Measurements from ENCODE around the gene DENND1C.

DENND1C gene

DNA sequence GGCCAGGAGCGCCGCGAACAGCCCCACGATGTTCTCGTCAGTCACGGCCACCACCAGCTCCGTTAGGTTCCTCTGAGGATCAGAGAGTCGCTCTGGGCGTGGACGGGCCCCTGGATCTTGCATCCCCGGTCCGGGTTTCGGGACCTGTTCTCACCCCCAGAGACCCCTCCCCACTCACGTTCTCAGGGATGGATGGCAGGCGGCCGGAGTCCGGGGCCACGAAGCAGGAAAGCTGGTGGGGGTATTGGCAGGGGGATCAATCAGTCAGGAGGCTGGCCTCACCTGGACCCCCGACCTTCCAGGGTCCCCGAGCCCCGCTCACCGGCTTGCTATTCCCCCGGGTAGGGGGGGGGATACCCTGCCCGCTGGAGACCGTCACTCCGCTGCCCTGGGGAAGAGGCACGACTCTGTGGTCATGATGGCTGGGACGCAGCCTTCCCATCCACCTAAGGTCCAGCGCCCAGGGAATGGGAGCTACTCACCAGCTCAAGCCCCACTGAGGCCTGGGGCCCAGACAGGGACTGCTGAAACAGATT lies 4.6 kb downstream of the DENND1C start:
- no peak for DNase-seq

- peak; percentile 91 for DNase-seq
Observed at GRCh38 chr19:6476155-6476895, 5.3 kb downstream of the DENND1C start.

DNA sequence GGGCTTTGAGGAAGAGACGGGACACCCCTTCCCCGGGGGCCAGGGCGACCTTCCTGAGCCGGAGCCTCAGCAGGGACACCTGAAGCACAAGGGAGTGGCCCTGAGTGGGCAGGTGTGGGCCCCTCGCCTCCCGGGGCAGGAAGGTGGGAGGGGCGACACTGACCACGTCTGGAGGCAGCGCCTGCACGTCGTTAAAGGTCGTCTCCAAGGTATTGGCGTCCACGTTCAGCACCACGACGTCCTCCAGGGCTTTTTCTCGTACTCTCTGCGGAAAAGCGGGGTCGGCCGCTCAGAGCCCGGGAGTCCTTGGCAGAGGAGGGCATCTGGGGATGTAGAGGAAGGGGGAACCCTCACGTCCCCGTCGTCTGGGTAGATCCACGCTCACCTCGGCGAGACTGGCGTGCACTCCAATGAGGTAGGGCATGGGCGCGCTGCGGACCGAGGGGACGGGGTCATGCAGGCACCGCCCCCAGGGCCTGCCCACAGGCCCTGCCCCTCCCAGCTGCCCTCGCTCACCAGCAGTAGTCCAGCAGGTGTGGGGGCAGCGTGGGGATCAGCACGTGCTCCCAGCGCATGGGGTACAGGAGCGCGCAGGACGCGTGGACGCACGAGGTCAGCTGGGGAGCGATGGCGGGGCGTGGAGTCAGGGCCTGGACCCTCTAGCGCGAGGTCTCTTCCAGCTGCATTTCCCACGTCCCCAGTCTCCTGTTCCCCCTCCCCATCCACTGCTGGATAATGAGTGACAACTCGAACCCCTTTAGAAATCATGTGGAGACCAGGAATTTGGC lies 6.1 kb downstream of the DENND1C start:
- no peak for DNase-seq

DNA sequence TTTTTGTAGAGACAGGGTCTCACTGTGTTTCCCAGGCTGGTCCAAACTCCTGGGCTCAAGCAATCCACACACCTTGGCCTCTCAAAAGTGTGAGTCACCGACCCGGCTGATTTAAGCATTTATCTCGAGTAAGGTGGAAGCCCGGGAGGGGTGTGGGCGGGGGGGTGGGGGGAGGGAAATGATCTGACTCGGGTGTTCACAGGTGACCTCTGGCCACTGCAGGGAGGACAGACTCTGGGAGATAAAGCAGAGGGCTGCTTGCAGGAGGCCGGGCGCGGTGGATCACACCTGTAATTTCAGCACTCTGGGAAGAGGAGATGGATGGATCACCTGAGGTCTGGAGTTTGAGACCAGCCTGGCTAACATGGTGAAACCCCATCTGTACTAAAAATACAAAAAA lies 7.9 kb downstream of the DENND1C start:
- DNase-seq = no peak

DNA sequence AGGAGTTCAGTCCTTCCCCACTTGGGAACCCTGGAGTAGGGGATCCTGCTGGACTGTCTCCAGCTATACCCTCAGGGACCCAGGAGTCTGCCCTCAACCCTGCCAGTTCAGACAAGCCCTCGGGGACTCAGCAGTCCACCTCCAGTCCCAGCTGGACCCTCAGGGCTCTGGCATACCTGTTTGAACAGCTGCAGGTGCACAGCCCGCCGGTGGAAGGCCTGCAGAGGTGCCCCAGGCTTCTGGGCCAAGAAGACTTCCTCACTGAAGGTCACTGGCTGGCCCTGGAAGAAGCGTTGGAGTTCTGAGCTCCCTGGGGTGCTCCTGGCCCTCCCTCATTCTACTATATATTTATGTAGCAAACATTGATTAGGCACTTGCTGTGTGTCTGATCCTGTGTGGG lies 8.9 kb downstream of the DENND1C start:
- DNase-seq = no peak

GRCh38 chr19:6471076-6471475 lies 10.5 kb downstream of the DENND1C start:
- DNase-seq = no peak

- no peak for DNase-seq
Observed at GRCh38 chr19:6470173-6470572, 11.4 kb downstream of the DENND1C start.

GRCh38 chr19:6467384-6467783 lies 14.2 kb downstream of the DENND1C start:
- no peak for DNase-seq

GRCh38 chr19:6466526-6467248 lies 14.9 kb downstream of the DENND1C start:
- DNase-seq = no peak

DNA sequence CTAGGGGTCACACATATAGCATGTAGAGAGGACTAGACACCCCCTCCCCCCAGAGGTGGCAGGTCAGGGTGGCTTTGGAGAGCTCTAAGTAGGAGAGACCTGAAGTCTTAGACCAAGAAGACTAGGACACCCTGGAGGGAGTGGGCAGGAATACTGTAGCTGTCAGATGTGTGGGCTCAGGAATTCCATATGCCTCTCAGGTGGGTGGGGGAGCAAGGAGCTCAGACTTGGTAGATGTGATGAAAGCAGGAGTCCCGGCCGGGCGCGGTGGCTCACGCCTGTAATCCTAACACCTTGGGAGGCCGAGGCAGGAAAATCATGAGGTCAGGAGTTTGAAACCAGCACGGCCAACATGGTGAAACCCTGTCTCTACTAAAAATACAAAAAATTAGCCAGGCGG lies 15.9 kb downstream of the DENND1C start:
- DNase-seq = no peak

GRCh38 chr19:6465006-6465405 lies 16.6 kb downstream of the DENND1C start:
- DNase-seq = no peak

- peak; percentile 80 for DNase-seq
Observed at GRCh38 chr19:6464070-6464873, 17.3 kb downstream of the DENND1C start, which contains the start of gene CRB3. Gene CRB3 (plus strand): TSS chr19:6464271. CDS start chr19:6464702, 431 bp downstream.

GRCh38 chr19:6460099-6460884 lies 21.3 kb downstream of the DENND1C start:
- peak; percentile 87 for DNase-seq

DNA sequence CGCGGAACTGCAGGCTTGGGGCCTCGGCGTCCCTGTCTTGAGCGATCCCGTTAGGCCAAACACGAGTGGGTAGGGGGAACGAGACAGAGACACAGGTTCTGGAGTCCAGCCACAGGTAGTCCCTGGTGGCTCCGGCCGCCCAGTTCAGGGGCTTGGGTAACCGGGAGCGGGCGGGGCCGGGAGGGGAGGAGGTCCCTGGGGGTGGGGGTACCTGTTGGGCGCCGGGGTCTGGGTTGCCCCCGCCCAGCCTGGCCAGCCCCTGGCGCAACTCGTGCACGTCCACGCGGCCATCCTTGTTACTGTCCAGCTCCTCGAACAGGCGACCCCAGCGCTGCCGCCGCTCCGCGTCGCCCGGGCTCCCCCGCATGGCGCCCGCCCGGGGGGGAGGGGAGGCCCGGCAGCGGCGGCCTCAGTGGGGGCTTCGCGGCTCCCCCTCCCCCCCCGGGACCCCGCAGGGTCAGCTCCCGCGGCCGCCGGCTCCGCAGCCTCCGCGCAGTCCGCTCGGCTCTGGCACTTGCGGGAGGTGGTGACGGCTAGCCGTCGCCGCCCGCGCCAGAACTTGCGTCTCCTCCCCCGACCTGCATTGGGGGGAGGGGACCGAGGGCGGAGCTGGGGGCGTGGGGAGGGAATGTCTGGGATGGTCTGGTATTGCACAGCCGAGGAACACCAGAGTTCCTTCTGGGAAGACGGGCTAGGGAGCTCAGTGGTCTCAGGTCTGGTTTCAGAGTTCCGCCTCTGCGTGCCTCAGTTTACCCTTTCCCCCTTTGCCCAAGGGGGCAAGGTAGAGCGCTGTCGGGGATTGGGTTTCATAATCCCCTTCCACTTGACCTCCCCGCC lies 22.1 kb downstream of the DENND1C start, which contains the start of gene SLC25A23:
Gene SLC25A23 (minus strand): TSS at position 531 of the 837 bp plus-strand sequence. CDS start 164 bp downstream, at position 367.
- no peak for DNase-seq

- DNase-seq = no peak
Observed at GRCh38 chr19:6458695-6459261, 22.8 kb downstream of the DENND1C start.

DNA sequence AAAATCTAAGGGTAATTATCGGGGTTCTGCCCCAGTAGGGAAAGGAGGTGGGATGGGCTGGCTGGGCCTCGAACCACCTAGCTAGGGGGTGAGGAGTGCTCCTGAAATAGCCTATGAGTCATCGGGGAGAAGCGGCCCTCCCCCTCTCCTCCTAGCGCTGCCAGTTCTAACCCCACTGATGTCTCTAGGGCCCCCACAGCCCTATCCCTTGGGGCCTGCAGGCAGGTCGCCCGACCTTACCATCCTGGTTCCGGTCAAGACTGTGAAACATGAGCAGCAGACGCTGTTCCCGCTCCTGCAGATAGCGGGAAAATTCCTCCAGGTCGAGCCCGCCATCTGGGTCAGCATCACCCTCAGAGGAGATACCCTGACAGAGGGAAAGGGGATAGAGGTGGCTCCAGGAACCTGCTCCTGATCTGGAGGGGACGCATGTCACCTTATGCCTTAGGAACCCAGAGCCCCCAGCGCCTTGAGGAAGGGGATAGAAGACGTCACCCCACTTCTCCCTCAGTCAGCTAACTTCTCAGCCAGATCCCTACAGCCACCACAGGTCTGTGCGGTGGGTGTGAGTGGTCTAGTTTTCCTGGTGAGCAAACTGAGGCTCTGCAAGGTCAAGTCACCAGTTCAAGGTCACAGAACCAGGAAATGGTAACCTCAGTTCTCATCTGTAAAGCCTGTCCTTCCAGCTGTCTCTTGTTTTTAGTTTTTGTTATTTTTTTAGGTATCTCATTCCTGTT lies 23.5 kb downstream of the DENND1C start:
- DNase-seq = no peak

DNA sequence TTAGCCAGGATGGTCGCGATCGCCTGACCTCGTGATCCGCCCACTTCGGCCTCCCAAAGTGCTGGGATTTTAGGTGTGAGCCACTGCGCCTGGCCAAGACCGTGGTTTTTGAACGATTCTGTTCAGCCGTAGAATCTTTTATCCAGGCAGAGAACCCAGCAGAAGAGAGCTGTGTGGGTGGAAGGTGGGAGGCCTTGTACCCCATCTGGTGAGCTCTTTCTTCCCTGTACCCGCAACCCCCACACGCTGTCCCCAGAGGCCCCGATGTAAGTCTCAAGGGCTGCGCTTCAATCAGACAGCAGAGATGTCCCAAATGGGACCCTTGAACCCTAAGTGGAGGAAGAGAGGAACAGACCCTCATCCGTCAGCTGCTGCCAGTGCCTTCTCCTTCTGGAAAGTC lies 25.7 kb downstream of the DENND1C start:
- no peak for DNase-seq

DNA sequence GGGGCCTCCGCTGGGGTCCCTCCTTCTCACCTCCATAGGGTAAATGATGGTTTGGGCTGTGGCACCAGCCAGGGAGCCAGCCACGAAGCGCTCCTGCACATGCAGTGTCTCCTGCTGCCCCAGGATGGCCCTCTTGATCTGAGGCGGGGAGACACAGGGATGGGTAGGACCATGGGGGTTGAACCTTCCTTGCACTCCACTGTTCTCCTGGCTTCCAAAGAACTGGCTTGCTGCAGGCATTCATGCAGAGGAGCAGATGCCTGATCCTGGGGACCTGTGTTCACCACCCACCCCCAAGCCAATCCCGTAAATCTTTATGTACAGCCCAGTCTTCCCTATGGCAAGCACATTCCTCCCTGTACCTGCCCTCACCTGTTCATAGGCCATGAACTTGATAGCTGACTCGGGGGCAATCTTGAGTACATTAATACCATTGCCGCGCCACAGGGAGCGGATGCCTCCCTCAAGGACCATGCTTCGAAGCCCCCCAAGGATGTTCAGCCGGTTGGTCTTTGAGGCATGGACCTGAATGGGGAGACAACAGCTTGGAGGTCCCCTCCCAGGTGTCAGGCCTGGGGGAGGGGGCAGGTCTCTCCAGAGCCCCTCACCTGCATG lies 27.5 kb downstream of the DENND1C start:
- DNase-seq = no peak

DNA sequence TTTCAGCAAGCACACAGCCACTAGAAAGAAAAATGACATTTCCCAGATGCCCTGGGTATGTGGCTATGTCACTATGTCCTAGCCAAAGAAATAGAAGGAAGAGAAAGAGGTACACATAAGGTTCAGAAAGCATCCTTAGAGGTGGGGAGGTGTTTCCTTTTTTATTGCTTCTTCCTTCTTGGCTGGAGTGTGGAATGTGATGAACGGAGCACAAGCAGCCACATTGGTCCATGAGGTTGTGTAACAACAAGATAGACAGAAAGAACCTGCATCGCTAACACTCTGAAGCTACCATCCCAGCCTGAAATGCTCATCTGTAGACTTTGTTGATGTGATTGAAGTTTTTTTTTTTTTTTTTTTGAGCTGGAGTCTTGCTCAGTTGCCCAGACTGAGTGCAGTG lies 28.7 kb downstream of the DENND1C start:
- DNase-seq = no peak

Measured in NCI-H1048 (cell line).